ENCODE measurements around the gene IRF2BPL.

Gene IRF2BPL

GRCh38 chr14:76984787-76985375 lies 43.6 kb downstream of the IRF2BPL start:
- no peak for DNase-seq

- no peak for DNase-seq
These were observed 44.2 kb downstream of the IRF2BPL start for GRCh38 chr14:76984297-76984696.

- DNase-seq, result no peak
These were observed 46.8 kb downstream of the IRF2BPL start for GRCh38 chr14:76981670-76982069.

- no peak for DNase-seq
These were observed 50.5 kb downstream of the IRF2BPL start for GRCh38 chr14:76977793-76978720.

GRCh38 chr14:76976240-76977005 lies 52.1 kb downstream of the IRF2BPL start:
- DNase-seq, result no peak

- no peak for DNase-seq
These were observed 52.7 kb downstream of the IRF2BPL start for GRCh38 chr14:76975812-76976211.

- DNase-seq, result no peak
These were observed 53.5 kb downstream of the IRF2BPL start for GRCh38 chr14:76975051-76975450.

Data from NCI-H1105 (cell line).